Left hindlimb (tissue), 1 donor: ENCODE measurements around the gene SLC25A44.
"Not testable (repeated sequence)": the region's sequence is repeated elsewhere in the genome, so short reads cannot be mapped to it uniquely, and the experiment has no call there.

Experiments used
- DNase-seq: peaks from one replicate; pipeline ENCODE4 v3.0.0-alpha.2; 2018

The SLC25A44 gene

DNA sequence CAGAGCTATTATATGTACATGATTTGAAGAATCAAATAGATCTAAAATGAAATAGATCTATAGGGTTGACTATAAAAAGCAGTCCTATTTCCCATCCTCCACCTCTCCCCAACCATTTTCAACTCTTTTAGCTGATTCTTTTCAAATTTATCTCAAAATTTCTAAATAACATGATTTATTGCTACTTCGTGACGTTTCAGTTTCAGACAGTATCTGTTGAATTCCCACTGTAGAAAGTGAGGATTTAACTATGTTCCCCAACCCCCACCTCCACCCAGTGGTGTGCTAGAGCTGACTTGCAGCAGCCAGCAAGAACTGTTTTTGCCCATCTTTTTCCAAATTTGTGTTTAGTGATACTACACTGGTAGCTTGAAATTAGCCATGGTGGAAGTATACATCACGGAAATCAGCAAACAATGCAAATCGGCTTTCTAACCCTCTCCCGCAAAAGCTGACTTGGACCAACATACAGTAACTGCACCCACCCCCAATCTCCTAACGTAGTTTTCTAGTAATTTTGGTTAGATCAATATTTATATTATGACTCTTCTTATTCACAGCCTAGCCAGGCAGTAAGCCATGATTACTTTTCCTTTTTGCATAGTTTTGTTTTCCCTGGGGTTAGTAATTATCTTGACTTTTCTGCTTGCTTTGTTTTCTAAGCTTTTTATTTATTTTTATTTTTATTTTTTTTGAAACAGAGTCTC lies 29.6 kb upstream of the SLC25A44 start:
- DNase-seq: no peak

DNA sequence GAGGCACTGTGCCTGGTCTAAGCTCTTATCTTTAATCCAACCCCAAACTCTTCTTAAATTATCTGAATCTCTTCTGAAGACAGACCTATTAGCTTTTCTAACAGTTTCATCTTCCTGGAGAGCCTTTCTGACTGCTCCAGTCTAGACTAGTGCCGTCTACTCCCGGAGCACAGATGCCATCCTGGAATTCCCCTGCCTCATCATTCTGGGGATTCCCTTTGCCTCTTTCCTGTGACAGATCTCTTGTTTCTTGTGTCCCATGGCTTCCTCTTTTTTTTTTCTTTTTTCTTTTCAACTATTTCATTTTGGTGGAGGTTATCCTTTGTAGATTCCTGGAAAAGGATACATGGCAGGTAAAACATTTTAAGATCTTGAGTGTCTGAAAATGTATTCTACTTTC lies 28.8 kb upstream of the SLC25A44 start:
- no peak for DNase-seq

DNA sequence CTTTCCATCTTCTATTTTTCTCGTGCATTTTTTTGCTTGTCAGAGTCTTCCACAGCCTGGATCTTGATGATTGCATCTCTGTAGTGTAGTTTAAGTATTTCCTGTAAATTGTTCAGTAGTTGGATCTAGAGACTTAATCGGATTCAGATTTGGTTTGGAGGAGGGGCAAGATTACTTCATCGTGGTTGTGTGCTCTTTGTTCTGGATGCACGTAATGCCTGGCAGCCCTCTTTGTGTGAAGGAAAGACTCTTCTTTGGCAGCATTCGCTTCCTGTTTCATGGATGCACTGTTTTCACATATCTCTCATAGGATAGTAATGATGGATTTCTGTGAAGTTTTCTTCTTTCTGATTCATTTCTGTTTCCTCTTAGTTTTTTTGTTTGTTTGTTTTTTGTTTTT lies 26.4 kb upstream of the SLC25A44 start:
- DNase-seq: no peak

DNA sequence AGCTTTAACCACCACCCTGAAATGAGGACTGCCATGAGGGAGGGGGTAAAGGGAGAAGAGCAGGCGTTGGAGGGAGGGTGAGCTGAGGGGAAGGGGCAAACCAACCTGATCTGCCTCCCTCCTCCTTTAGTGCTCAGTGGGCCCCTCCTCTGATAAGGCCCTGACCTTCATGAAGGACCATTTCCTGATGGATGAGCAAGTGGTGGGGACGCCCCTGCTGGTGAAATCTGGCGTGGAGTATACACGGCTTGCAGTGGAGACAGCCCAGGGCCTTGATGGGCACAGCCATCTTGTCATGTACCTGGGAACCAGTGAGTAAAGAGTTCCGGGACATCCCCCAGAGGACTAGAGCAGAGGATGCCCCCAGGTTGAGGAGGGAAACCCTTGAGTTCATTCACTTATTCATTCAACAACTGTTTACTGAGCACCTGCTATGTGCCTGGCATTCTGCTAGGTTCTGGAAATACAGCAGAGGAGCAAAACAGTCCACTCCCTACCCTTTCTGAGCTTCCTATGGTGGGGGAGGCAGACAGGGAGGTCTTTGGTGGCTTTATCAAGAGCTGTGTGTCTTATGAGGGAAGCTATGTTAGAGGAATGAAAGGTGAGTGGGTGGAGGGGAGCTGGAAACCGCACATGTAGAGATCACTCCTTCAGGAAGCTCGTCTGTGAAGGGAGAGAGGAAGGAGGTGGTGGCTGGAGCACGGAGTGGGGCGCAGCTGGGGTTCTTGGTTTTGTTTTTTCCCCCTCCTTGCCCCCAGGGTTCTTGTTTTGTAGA lies 21.0 kb upstream of the SLC25A44 start:
- no peak for DNase-seq

DNA sequence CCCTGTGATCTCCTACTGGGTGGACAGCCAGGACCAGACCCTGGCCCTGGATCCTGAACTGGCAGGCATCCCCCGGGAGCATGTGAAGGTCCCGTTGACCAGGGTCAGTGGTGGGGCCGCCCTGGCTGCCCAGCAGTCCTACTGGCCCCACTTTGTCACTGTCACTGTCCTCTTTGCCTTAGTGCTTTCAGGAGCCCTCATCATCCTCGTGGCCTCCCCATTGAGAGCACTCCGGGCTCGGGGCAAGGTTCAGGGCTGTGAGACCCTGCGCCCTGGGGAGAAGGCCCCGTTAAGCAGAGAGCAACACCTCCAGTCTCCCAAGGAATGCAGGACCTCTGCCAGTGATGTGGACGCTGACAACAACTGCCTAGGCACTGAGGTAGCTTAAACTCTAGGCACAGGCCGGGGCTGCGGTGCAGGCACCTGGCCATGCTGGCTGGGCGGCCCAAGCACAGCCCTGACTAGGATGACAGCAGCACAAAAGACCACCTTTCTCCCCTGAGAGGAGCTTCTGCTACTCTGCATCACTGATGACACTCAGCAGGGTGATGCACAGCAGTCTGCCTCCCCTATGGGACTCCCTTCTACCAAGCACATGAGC lies 17.2 kb upstream of the SLC25A44 start:
- DNase-seq: no peak

DNA sequence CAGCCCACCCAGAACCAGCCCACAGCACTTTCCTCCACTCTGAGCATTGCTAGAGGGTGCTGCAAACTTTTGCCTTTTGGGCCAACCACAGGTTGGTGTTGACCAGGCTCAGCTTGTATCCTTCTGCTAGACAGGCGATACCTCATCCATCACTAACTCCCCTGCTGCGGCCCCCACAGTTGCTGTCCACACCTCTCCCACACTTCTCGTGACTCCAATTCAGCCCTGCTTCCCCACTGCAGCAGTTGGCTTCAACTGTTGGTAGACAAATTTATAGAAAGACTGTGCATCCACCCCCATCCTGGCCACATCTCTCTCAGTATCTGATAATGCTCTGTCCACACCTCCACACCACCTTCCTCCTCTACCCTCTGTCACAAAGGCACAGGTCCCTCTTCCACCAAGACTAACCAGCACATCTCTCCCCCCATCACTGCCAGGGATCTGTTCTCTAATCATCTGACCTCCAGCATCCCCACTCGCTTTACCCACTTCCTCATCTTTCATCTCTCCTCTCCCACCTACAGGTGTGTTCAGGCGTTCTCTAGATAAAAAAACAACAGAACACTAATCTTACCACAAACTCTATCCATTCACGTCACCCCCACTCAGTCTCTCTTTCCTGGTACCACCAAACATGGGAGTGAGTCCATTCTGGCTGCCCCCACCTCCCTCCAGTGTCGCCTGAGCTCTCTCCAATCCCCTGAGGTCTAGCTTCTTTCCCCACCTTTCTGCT lies 15.8 kb upstream of the SLC25A44 start:
- DNase-seq: no peak

DNA sequence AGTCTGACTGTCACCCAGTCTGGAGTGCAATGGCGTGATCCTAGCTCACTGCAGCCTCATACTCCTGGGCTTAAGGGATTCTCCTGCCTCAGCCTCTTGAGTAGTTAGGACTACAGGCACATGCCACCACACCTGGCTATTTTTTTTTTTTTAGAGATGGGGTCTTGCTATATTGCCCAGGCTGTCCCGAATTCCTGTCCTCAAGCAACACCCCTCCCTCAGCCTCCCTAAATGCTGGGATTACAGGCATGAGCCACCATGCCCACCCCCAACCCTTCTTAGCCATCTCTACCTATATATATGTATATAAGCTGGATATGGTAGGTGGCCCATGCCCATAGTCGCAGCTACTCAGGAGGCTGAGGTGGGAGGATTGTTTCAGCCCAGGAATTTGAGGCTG lies 13.4 kb upstream of the SLC25A44 start:
- DNase-seq: no peak

DNA sequence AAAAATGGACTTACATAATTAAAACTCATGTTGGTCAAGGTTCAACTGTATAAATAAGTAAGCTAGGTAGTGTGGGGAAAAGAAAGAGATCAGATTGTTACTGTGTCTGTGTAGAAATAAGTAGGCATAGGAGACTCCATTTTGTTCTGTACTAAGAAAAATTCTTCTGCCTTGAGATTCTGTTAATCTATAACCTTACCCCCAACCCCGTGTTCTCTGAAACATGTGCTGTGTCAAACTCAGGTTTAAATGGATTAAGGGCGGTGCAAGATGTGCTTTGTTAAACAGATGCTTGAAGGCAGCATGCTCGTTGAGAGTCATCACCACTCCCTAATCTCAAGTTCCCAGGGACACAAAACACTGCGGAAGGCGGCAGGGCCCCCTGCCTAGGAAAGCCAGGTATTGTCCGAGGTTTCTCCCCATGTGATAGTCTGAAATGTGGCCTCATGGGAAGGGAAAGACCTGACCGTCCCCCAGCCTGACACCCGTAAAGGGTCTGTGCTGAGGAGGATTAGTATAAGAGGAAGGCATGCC lies 12.4 kb upstream of the SLC25A44 start:
- DNase-seq: not testable (repeated sequence)

DNA sequence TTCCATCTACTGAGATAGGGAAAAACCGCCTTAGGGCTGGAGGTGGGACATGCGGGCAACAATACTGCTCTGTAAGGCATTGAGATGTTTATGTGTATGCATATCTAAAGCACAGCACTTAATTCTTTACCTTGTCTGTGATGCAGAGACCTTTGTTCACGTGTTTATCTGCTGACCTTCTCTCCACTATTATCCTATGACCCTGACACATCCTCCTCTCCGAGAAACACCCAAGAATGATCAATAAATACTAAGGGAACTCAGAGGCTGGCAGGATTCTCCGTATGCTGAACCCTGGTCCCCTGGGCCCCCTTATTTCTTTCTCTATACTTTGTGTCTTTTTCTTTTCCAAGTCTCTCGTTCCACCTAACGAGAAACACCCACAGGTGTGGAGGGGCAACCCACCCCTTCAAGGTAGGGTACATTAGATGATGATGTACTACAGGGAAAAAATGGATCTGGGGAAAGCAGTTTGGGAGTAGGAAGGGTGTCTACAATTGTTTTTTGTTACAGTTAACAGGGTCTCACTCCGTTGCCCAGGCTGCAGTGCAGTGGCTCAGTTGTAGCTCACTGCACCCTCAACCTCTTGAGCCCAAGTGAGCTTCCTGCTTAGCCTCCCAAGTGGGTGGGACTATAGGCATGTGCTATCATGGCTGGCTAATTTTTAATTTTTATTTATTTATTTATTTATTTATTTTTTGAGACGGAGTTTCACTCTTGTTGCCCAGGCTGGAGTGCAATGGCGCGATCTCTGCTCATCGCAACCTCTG lies 11.7 kb upstream of the SLC25A44 start:
- DNase-seq: not testable (repeated sequence)

DNA sequence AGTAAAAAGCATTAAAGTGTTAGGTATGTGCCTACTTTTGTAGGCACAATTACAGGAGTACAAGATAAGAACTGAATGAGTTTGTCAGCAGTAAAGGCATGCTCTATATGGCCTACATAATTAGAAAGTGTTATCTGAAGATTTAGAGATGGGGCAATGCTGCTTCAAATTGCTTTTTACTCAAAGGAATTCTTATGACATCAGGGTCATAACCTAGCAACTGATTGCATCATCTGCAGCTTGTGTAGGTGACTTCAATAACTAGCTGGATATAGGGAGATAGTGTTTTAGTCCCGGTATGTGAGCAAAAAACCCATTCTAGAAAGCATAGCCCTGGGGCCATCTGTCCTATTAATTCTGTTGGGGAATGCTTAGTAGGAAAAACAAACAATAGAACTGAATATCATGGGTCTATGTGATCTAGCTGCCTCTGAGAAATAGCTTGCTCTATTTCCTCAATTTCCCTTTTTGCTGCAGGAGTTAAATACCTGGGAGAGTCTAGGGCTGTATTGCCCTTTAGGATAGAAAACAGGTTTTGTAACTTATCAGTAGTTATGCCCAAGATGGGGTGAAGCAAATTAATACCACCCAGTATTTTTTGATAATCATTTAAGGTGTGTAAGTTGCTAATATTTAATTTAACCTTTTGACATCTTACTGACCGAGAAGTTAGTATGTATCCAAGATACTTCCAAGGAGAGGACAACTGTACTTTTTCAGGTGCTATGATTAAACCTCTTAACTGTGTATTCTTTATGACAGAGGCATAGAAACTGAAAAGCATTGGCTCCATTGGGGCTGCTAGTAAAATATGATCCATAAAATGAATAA lies 7.3 kb upstream of the SLC25A44 start:
- DNase-seq: not testable (repeated sequence)

DNA sequence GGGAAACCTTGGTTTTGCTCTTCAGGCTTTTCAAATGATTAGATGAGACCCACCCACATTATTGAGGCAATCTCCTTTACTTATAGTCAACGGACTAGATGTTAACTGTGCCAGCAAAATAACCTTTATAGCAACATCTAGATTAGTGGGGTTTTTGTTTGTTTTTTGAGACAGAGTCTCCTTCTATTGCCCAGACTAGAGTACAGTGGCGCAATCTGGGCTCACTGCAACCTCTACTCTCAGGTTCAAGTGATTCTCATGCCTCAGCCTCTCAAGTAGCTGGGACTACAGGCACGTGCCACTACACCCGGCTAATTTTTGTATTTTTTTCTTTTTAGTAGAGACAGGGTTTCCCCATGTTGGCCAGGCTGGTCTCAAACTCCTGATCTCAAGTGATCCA lies 3.6 kb upstream of the SLC25A44 start:
- not testable (repeated sequence) for DNase-seq

DNA sequence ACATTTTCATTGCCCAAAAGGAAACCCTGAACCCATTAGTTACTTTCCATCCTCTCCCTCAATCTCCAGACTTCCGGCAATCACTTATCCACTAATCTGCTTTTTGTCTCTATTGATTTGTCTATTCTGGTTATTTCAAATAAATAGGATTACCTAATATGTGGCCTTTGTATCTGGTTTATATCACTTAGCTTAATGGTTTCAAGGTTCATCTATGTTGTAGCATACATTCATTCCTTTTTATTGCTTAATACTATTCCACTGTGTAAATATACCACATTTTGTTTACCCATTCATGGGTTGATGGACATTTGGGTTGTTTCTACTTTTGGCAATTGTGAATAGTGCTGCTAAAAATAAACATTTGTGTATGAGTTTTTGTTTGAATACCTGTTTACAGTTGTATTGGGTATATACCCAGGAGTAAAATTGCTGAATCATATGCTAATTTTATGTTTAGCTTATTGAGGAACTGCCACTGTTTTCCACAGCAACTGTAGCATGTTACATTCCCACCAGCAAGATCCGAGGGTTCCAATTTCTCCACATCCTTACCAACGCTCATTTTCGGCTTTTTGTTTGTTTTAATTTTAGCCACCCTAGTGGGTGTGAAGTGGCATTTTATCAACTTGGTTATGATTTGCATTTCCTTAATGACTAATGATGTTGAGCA lies 2.5 kb upstream of the SLC25A44 start:
- no peak for DNase-seq

DNA sequence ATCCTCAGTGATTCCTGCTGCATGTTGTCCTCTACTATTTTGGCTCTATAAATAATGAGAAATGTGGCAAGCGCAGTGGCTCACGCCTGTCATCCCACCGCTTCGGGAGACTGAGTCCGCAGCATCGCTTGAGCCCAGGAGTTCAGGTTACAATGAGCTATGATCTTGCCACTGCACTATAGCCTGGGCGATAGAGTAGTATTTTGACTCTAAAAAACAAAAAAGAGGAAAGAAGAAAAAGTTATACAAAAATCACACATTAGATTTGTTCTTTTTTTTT lies 756 bp upstream of the SLC25A44 start:
- DNase-seq: no peak

DNA sequence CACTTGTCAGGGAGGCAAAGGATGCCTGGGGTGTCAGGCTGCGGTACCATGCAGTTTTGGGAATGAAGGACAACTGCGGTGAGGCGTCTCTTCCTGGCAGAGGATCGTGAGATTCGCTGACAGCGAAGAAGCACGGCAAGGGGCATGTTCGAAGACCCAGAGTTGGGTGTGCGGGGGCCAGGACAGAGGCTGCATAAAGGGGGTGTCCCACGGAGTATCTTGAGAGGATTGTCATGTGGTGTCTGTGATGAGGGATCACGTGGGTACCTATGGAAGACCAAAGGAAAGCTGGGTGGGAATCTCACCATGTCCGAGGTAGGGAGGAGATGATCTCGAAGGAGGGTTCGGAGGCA lies 372 bp downstream of the SLC25A44 start:
- no peak for DNase-seq

DNA sequence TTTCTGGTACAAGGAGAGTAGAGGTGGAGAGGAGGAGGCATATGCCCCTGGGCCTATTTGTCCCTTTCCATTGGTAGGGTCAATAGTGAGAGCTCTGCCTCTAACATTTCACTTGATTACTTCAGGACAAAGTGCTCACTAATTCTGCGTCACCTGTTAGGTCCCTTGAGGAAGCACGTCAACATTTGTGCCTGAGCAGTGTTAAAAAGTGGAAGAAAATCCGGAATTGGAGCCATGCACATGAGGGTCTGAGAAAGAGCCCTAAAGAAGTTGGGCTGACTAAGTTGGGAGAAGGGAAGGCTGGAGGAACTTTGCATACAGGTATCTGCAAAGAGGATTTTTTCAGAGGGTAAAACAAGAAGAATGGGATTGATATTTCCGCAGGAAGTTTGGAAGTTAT lies 1.9 kb downstream of the SLC25A44 start:
- DNase-seq: no peak

DNA sequence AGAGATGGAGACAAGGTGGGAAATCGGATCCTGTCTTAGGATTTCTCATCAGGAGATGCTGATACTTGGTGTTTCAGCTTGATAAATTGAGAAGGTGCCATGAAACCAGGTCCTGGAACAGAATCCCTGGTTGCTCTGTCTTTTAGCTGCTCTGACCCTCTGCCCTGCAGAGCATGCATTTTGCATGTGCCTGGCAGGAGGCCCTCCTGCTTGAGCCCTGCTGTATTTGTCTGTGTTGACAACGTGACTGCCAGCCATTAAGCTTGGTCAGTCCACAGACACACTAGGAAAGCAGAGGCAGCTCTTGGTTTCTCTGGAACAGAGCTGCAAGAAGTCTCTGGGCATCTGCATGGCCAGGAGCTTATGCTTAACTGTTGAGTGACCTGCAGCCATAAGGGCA lies 2.5 kb downstream of the SLC25A44 start:
- no peak for DNase-seq

DNA sequence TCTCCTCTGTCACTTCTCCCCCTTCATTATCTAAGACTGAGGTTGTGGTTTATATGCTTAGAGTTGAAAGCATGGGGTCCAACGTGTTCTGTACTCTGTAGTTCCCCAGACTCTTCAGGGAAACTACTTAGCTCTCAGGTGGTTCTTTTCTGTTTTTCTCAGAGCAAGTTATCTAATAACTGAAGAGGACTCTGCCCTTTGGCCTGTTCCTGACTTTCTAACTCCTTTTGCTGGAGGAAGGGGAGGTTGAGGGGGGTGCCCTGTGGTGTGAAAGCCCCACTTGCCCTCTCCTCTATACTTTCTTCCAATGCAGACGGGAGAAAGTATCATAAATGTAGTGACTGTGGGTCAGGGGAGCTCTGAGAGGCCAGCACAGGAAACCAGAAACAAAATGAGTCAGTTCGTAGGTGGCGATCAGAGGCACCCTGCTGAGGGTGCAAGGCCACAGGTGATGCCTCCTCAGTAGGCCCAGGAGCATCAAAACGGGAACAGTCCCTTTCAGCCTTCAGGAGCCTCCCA lies 5.0 kb downstream of the SLC25A44 start:
- DNase-seq: no peak

DNA sequence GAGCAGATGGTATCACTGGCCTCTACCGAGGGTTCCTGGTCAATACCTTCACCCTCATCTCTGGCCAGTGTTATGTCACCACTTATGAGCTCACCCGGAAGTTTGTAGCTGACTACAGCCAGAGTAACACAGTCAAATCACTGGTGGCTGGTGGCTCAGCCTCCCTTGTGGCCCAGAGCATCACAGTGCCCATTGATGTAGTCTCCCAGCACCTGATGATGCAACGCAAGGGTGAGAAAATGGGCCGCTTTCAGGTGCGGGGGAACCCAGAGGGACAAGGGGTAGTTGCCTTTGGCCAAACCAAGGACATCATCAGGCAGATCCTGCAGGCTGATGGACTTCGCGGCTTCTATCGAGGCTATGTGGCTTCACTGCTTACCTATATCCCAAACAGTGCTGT lies 6.1 kb downstream of the SLC25A44 start:
- DNase-seq: no peak

DNA sequence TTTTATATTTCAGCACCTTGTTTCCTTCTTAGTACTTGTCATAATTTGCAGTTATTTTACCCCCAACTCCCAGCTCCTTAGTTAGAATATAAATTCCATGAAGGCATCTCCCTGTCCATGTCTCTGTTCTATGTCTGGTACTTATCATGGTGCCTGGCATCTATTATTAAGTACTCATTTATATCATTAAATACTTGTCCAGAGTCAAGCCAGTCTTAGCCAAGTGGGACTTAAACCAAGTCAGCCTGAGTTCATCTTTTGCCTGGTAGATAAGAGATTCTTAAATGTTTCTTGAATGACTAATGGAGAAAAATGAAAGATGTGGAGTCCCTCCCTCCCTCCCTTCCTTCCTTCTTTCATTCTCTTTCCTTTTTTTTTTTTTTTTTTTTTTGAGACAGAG lies 9.4 kb downstream of the SLC25A44 start:
- DNase-seq: no peak

DNA sequence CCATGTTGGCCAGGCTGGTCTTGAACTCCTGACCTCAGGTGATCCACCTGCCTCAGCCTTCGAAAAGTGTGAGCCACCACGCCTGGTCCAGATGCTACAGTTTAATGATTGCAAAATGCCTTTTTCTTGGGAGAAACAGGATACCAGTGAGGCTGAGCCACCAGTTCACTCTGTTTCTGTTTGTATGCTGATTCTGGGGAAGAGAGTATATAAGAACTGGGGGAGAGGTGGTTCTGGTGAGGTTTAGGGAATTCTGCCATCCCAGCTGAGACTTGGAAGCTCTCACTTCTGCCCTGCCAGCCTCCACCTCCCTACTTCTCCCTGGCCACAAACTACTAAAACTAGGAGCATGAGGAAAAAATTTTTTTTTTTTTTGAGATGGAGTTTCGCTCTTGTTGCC lies 10.8 kb downstream of the SLC25A44 start:
- no peak for DNase-seq

DNA sequence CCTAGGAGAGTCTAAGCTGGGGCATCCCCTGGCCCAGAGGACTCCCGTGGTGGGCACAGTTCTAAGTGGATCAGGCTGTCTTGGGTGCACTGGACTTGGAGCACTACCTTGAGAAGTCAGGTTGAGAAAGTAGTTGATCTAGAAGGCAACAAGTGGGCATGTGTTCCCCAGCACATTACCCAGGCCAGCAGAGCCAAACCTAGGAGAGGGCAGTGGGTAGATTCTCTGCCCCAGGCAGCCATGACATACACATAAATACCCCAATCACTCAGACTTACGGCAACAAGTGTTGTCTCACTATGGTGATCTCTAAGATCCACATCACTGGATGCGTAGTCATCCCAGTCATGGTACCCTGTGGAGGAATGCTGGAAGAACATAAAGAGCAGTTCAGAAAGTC lies 17.3 kb downstream of the SLC25A44 start:
- no peak for DNase-seq
